Muscle layer of duodenum (tissue), 2 donors: ENCODE results near the gene NR5A2.

ENCODE experiments used
- H3K27ac ChIP-seq: one replicate; pipeline ENCODE4 v1.7.0; 2013; ENCODE audit warnings: mild to moderate bottlenecking, low read length
- H3K27me3 ChIP-seq: one replicate; pipeline ENCODE4 v1.7.0; 2013; ENCODE audit warnings: low read depth, mild to moderate bottlenecking, control low read depth, low read length
- H3K36me3 ChIP-seq, 2 donors: one replicate each; pipeline ENCODE4 v1.7.0; 2013; ENCODE audit warnings: low read length in 2 of 2, control low read depth in 1 of 2, mild to moderate bottlenecking in 1 of 2; ENCODE audit not compliant: insufficient read depth in 2 of 2, control insufficient read depth in 1 of 2
- H3K4me1 ChIP-seq, 2 donors: one replicate each; pipeline ENCODE4 v1.7.0; 2013; ENCODE audit warnings: low read length in 2 of 2, mild to moderate bottlenecking in 2 of 2, control low read depth in 1 of 2, moderate library complexity in 1 of 2; ENCODE audit not compliant: insufficient read depth in 2 of 2, control insufficient read depth in 1 of 2
- H3K4me3 ChIP-seq, 2 donors: one replicate each; pipeline ENCODE4 v1.7.0; 2013; ENCODE audit warnings: low read length in 2 of 2, low read depth in 1 of 2, mild to moderate bottlenecking in 1 of 2
- H3K9me3 ChIP-seq, 2 donors: one replicate each; pipeline ENCODE4 v1.7.0; 2013; ENCODE audit warnings: low read length in 2 of 2, control low read depth in 1 of 2, mild to moderate bottlenecking in 1 of 2; ENCODE audit not compliant: control insufficient read depth in 1 of 2
- donor health status: healthy.

NR5A2 gene

GRCh38 chr1:200213392-200213791 is 185.9 kb downstream of the NR5A2 start:
- Histone ChIP-seq H3K9me3 (peaks cover 0 to 6% of the 10 kb centered on the region in 2 donors), H3K4me3 (no peak overlapping the region), H3K27me3 (no peaks in the 10 kb centered on the region), H3K36me3 (no peaks in the 10 kb centered on the region), H3K27ac (no peak overlapping the region), H3K4me1 (no peaks in the 10 kb centered on the region)

GRCh38 chr1:200213921-200214320 is 186.4 kb downstream of the NR5A2 start:
- Histone ChIP-seq H3K4me1 (no peaks in the 10 kb centered on the region), H3K9me3 (peaks cover 0 to 6% of the 10 kb centered on the region in 2 donors), H3K4me3 (no peak overlapping the region), H3K36me3 (no peaks in the 10 kb centered on the region), H3K27me3 (no peaks in the 10 kb centered on the region), H3K27ac (no peak overlapping the region)

GRCh38 chr1:200215350-200215749 is 187.8 kb downstream of the NR5A2 start:
- no peak overlapping the region for H3K27ac ChIP-seq
- peaks cover 0 to 6% of the 10 kb centered on the region in 2 donors for H3K9me3 ChIP-seq
- no peaks in the 10 kb centered on the region for H3K4me1 ChIP-seq
- no peaks in the 10 kb centered on the region for H3K27me3 ChIP-seq
- H3K36me3 ChIP-seq = no peaks in the 10 kb centered on the region
- H3K4me3 ChIP-seq = no peak overlapping the region

GRCh38 chr1:200217703-200218102 is 190.2 kb downstream of the NR5A2 start:
- Histone ChIP-seq H3K36me3 (no peaks in the 10 kb centered on the region), H3K27me3 (no peaks in the 10 kb centered on the region), H3K4me3 (no peak overlapping the region), H3K4me1 (no peaks in the 10 kb centered on the region), H3K9me3 (peaks cover 0 to 6% of the 10 kb centered on the region in 2 donors), H3K27ac (no peak overlapping the region)

GRCh38 chr1:200221614-200222282 is 194.2 kb downstream of the NR5A2 start:
- Histone ChIP-seq H3K4me1 (no peaks in the 10 kb centered on the region), H3K27ac (no peak overlapping the region), H3K27me3 (no peaks in the 10 kb centered on the region), H3K9me3 (no peaks in the 10 kb centered on the region), H3K36me3 (no peaks in the 10 kb centered on the region), H3K4me3 (no peak overlapping the region)

GRCh38 chr1:200223207-200223606 is 195.7 kb downstream of the NR5A2 start:
- Histone ChIP-seq H3K36me3 (no peaks in the 10 kb centered on the region), H3K4me3 (no peak overlapping the region), H3K27me3 (no peaks in the 10 kb centered on the region)

GRCh38 chr1:200223613-200224012 is 196.1 kb downstream of the NR5A2 start:
- no peaks in the 10 kb centered on the region for H3K36me3 ChIP-seq
- no peaks in the 10 kb centered on the region for H3K27me3 ChIP-seq
- H3K9me3 ChIP-seq = no peaks in the 10 kb centered on the region

More at GRCh38 chr1:200223207-200223606, 195.7 kb downstream of the NR5A2 start:
- no peaks in the 10 kb centered on the region for H3K4me1 ChIP-seq
- H3K27ac ChIP-seq = no peak overlapping the region
- no peaks in the 10 kb centered on the region for H3K9me3 ChIP-seq

GRCh38 chr1:200224315-200224714 is 196.8 kb downstream of the NR5A2 start:
- H3K36me3 ChIP-seq = no peaks in the 10 kb centered on the region
- H3K4me3 ChIP-seq = no peak overlapping the region
- H3K4me1 ChIP-seq = no peaks in the 10 kb centered on the region
- no peaks in the 10 kb centered on the region for H3K9me3 ChIP-seq
- H3K27ac ChIP-seq = no peak overlapping the region
- H3K27me3 ChIP-seq = no peaks in the 10 kb centered on the region

More at GRCh38 chr1:200223613-200224012, 196.1 kb downstream of the NR5A2 start:
- Histone ChIP-seq H3K4me3 (no peak overlapping the region), H3K4me1 (no peaks in the 10 kb centered on the region), H3K27ac (no peak overlapping the region)

GRCh38 chr1:200226268-200226968 is 198.9 kb downstream of the NR5A2 start:
- H3K36me3 ChIP-seq = no peaks in the 10 kb centered on the region
- no peaks in the 10 kb centered on the region for H3K9me3 ChIP-seq
- no peak overlapping the region for H3K27ac ChIP-seq
- no peak overlapping the region for H3K4me3 ChIP-seq
- H3K4me1 ChIP-seq = no peaks in the 10 kb centered on the region
- H3K27me3 ChIP-seq = no peaks in the 10 kb centered on the region

- no peaks in the 10 kb centered on the region for H3K4me1 ChIP-seq
- no peaks in the 10 kb centered on the region for H3K36me3 ChIP-seq
- no peak overlapping the region for H3K4me3 ChIP-seq
- no peak overlapping the region for H3K27ac ChIP-seq
- no peaks in the 10 kb centered on the region for H3K27me3 ChIP-seq
- no peaks in the 10 kb centered on the region for H3K9me3 ChIP-seq
These were observed 199.4 kb downstream of the NR5A2 start for GRCh38 chr1:200226969-200227303.
